Measurements from ENCODE around the gene SLC27A5.

- TF ChIP-seq SUZ12 (IDR thresholded peaks at IDR 0.05; ENCODE audit: extremely low read depth, insufficient read depth, insufficient read length) (no peak), YY1 (IDR thresholded peaks at IDR 0.05; ENCODE audit: insufficient read depth, insufficient read length) (no peak)
Observed at GRCh38 chr19:58455306-58455705, 56.5 kb downstream of the SLC27A5 start.

Data from NT2/D1 (cell line).